NCI-H774 (cell line): Measurements from ENCODE around the gene NRXN3.

ENCODE experiments used
- DNase-seq: peaks from one replicate; lab custom pipeline; 2025; lab: John Stamatoyannopoulos, UW

NRXN3 gene

GRCh38 chr14:78581229-78581628 lies 411.1 kb downstream of the NRXN3 start:
- DNase-seq, result no peak

- no peak for DNase-seq
These were observed 416.5 kb downstream of the NRXN3 start for GRCh38 chr14:78586681-78587080.

GRCh38 chr14:78588906-78589305 lies 418.7 kb downstream of the NRXN3 start:
- no peak for DNase-seq

GRCh38 chr14:78592616-78593219 lies 422.5 kb downstream of the NRXN3 start:
- DNase-seq, result no peak

- no peak for DNase-seq
These were observed 423.8 kb downstream of the NRXN3 start for GRCh38 chr14:78593949-78594348.

- DNase-seq, result no peak
These were observed 425.6 kb downstream of the NRXN3 start for GRCh38 chr14:78595797-78596196.

GRCh38 chr14:78598046-78598920 lies 428.1 kb downstream of the NRXN3 start:
- DNase-seq, result peak; percentile 12

GRCh38 chr14:78605025-78605762 lies 435.0 kb downstream of the NRXN3 start:
- DNase-seq, result no peak

GRCh38 chr14:78605897-78606500 lies 435.8 kb downstream of the NRXN3 start:
- DNase-seq, result no peak

- DNase-seq, result no peak
These were observed 439.0 kb downstream of the NRXN3 start for GRCh38 chr14:78608998-78609787.

- DNase-seq, result no peak
These were observed 440.8 kb downstream of the NRXN3 start for GRCh38 chr14:78610994-78611393.

- DNase-seq, result no peak
These were observed 441.8 kb downstream of the NRXN3 start for GRCh38 chr14:78611796-78612571.

GRCh38 chr14:78612666-78613065 lies 442.5 kb downstream of the NRXN3 start:
- DNase-seq, result no peak

- DNase-seq, result no peak
These were observed 444.4 kb downstream of the NRXN3 start for GRCh38 chr14:78614593-78614992.

GRCh38 chr14:78617735-78618134 lies 447.6 kb downstream of the NRXN3 start:
- no peak for DNase-seq

- no peak for DNase-seq
These were observed 448.2 kb downstream of the NRXN3 start for GRCh38 chr14:78618368-78618767.

GRCh38 chr14:78627114-78627513 lies 456.9 kb downstream of the NRXN3 start:
- no peak for DNase-seq

GRCh38 chr14:78631551-78631950 lies 461.4 kb downstream of the NRXN3 start:
- DNase-seq, result no peak

GRCh38 chr14:78633752-78634151 lies 463.6 kb downstream of the NRXN3 start:
- DNase-seq, result no peak

- no peak for DNase-seq
These were observed 467.3 kb downstream of the NRXN3 start for GRCh38 chr14:78637489-78637888.
